Raji (cell line): ENCODE data around the gene DLL1.

ENCODE experiments used
- POLR2A ChIP-seq: IDR thresholded peaks from 2 replicates; pipeline ENCODE4 v1.6.1; 2011; ENCODE audit warnings: low read depth, low read length, control low read depth; ENCODE audit not compliant: insufficient read depth

DLL1 gene

DNA sequence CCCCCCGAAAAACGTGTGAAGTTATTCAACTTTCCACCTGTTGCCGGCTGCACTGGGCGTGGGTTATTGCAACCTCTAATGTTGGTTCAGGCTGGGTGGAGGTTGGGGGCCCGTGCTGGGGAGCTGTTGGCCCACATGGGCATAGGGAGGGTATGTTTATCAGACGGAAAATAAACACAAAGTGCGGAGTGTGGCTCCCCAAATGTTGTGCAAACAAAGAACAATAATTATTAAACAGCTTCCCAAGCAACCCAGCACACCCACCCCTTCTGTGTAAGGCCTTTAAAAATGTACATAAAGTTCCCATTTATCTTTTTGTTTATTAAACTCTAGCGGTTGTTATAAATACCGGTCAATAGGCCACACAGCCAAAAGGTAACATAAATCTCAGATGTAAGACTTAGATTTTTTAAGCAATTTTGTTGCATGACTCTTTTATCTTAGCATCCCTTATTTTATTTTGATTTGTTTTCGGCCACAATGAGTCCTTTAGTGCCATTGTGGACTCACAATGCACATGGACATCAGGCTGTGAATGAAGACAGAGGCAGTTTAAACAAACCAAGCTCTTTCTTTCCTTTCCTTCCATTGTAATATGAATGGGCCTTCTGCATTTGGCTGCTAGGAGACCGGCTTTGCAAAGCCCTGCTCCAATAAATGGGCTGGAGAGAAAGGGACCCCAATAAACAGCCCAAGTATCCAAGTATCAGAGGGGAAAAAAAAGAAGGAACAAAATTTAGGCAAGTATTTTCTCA is 6.9 kb upstream of the DLL1 start:
- TF ChIP-seq POLR2A = no peak

GRCh38 chr6:170296746-170297575 is 6.1 kb upstream of the DLL1 start:
- TF ChIP-seq POLR2A = no peak

DNA sequence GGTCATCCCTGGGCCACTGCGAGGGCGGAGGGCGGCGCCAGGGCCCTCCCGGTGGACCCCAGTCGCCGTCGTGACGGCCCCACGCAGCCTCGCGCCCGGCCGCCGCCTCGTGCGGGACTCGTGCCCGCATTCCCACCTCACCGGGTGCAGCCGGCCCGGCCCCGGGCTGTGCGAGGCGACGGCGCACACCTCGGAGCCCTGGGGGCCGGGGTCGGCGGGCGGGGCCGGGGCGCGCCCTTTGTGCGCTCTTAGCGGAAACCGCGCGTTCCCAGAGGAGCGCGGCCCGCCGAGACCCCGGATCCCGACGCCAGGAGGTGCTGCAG is 5.5 kb upstream of the DLL1 start:
- TF ChIP-seq POLR2A = no peak

DNA sequence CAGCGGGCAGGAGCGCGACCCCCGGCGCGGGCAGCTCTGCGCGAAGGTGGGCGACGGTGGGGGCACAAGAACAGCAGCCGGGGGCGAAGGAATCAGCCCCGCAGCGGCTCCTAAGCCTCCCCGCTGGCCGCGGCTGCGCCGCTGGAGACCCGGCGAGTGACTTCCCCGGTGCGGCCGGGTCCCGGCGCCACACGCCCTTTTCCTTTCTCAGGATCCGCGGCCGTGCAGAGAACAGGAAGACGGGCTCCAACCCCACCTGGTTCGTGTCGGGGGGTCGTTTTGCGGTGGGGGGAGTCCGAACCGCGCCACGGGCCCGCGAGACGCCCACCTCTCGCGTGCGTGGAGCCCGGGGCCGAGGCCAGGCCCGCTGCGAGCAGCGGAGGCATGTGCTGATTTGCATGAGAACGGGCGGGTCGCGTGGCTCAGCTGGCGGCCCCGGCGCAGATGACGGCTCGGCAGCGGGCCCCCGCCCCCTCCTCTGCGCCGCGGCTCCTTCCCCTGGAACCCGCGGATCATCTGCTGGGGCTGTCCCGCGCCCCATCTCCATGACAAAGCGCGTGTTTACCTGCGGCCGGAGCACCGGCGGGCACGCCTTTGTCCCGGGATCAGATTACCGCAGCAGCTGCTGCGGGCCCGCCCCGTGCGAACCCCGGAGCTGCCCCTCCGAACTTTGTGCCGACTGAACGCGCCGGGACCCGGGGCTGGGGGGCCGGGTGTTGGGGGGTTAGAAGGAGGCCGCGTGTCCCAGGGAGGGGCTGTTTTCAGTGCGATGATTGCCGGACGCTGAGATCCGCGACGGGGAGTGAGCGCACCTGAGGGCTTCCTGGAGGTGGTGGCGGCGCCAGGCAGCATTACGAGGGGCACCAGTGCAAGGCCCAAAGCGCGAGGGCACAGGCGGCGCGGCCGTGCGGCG is 4.9 kb upstream of the DLL1 start:
- TF ChIP-seq POLR2A = no peak

GRCh38 chr6:170294813-170295509 is 4.1 kb upstream of the DLL1 start:
- no peak for TF ChIP-seq POLR2A

- TF ChIP-seq POLR2A = no peak
Observed at GRCh38 chr6:170294298-170294730, 3.4 kb upstream of the DLL1 start.

DNA sequence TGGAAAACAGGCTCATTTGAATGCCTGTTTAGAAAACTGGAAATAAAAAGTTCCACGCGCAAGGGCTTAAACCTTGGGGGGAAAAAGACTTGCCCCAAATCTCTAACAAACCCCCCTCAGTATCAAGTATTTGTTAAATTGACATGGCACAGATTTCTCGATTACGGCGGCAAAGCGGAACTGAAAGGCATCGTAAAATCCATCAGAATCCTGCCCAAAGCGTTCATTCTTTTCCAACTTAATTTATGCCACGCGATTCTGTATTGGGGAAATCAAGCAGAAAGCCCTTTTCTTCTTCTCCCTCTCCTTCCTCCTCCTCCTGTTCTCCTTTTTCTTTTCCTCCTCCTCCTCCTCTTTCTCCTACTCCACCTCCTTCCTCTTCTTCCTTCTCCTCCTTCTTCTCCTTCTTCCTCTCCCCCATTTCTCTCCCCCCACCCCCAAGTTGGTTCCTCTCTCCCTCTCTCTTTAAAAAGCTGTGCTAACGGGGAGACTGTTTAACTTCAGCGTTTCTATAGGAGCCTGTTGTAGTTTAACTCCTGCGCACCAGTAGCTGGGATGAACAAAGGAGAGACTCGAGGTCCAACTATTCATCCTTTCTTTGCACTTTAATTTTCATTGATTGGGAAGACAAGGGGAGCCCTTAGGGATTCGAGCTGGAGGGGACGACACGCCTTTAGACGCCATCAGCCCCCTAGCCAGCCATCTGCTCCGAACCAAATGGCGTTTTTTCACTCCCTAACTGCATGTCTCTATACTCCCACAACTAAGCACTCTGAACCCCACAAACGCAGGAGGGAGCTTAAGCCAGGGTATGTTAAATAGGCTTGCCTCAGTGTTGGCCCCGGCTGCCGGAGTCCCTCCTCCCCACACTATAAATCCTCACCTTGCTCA is 2.7 kb upstream of the DLL1 start:
- no peak for TF ChIP-seq POLR2A

DNA sequence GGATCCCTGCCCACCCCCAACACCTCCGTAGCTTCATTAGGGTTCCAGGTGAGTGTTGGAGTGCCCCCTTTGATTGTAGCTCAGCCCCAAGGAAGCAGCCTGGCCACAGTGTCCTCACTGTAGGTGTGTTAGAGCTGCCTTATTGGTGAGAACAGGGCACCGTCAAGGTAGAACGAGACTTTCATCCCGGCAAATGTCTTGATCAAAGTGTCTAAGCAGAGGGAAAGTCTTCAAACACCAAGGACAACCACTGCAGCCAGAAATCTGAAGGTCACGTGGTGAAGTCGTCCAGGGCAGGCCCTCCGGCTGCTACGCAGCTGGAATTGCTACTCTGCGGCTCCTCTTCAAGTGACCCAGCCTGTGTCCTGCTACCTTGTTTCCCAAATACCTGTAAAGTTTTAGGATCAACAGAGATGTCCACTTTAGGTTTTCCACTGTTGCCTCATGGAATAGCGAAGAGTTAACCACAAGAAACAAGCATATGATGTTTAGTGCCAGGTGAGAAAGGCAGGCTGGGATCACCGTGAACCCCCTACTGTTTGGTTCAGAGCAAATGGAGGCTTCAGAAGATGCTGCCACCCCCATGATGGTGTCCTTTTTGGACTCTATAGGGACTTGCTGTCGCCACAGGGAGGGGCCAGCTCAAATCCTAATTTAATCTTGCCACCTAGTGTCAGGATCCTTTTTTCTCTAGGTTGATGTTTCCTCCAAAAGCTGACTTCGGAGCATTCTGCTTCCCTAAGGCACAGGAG is 1.7 kb upstream of the DLL1 start:
- no peak for TF ChIP-seq POLR2A

- TF ChIP-seq POLR2A = no peak
Observed at GRCh38 chr6:170292111-170292406, 1.2 kb upstream of the DLL1 start.

GRCh38 chr6:170291271-170292110 is 613 bp upstream of the DLL1 start:
- no peak for TF ChIP-seq POLR2A

GRCh38 chr6:170289951-170290295 is 955 bp downstream of the DLL1 start:
- no peak for TF ChIP-seq POLR2A

- no peak for TF ChIP-seq POLR2A
Observed at GRCh38 chr6:170289180-170289931, 1.5 kb downstream of the DLL1 start.
